ENCODE measurements around the gene SFTPA2.
A peak's percentile ranks its signal among the peaks of the same experiment; 100 is the strongest.
"Not testable (repeated sequence)": the region's sequence is repeated elsewhere in the genome, so short reads cannot be mapped to it uniquely, and the experiment has no call there.

The SFTPA2 gene

GRCh38 chr10:79560160-79560709 lies at the start of gene SFTPA2:
Gene SFTPA2 (minus strand): TSS chr10:79560407. CDS start chr10:79559483, 924 bp downstream.
- DNase-seq (ENCODE audit: low read depth): no peak

- no peak for DNase-seq (ENCODE audit: low read depth)
Measured at GRCh38 chr10:79608505-79609375, 48.5 kb upstream of the SFTPA2 start.

- no peak for DNase-seq (ENCODE audit: low read depth)
Measured at GRCh38 chr10:79605308-79605707, 45.1 kb upstream of the SFTPA2 start.

GRCh38 chr10:79604294-79604693 lies 44.1 kb upstream of the SFTPA2 start:
- no peak for DNase-seq (ENCODE audit: low read depth)

GRCh38 chr10:79602953-79603352 lies 42.7 kb upstream of the SFTPA2 start:
- no peak for DNase-seq (ENCODE audit: low read depth)

GRCh38 chr10:79601939-79602338 lies 41.7 kb upstream of the SFTPA2 start:
- no peak for DNase-seq (ENCODE audit: low read depth)

GRCh38 chr10:79599644-79600043 lies 39.4 kb upstream of the SFTPA2 start:
- DNase-seq (ENCODE audit: low read depth): not testable (repeated sequence)

GRCh38 chr10:79595510-79595909 lies 35.3 kb upstream of the SFTPA2 start:
- DNase-seq (ENCODE audit: low read depth): no peak

GRCh38 chr10:79594565-79594964 lies 34.4 kb upstream of the SFTPA2 start:
- not testable (repeated sequence) for DNase-seq (ENCODE audit: low read depth)

- DNase-seq (ENCODE audit: low read depth): no peak
Measured at GRCh38 chr10:79593377-79593776, 33.2 kb upstream of the SFTPA2 start.

GRCh38 chr10:79588800-79589199 lies 28.6 kb upstream of the SFTPA2 start:
- no peak for DNase-seq (ENCODE audit: low read depth)

GRCh38 chr10:79586933-79587332 lies 26.7 kb upstream of the SFTPA2 start:
- no peak for DNase-seq (ENCODE audit: low read depth)

GRCh38 chr10:79585870-79586527 lies 25.8 kb upstream of the SFTPA2 start:
- DNase-seq (ENCODE audit: low read depth): no peak

- no peak for DNase-seq (ENCODE audit: low read depth)
Measured at GRCh38 chr10:79583488-79584024, 23.3 kb upstream of the SFTPA2 start.

- not testable (repeated sequence) for DNase-seq (ENCODE audit: low read depth)
Measured at GRCh38 chr10:79582954-79583353, 22.7 kb upstream of the SFTPA2 start.

GRCh38 chr10:79582096-79582495 lies 21.9 kb upstream of the SFTPA2 start:
- DNase-seq (ENCODE audit: low read depth): no peak

- DNase-seq (ENCODE audit: low read depth): no peak
Measured at GRCh38 chr10:79581044-79581443, 20.8 kb upstream of the SFTPA2 start.

- no peak for DNase-seq (ENCODE audit: low read depth)
Measured at GRCh38 chr10:79579361-79579760, 19.2 kb upstream of the SFTPA2 start.

GRCh38 chr10:79570624-79571023 lies 10.4 kb upstream of the SFTPA2 start:
- not testable (repeated sequence) for DNase-seq (ENCODE audit: low read depth)

- DNase-seq (ENCODE audit: low read depth): no peak
Measured at GRCh38 chr10:79563426-79563825, 3.2 kb upstream of the SFTPA2 start.

- DNase-seq (ENCODE audit: low read depth): peak; percentile 11
Measured at GRCh38 chr10:79562135-79562756, 2.0 kb upstream of the SFTPA2 start.

- no peak for DNase-seq (ENCODE audit: low read depth)
Measured at GRCh38 chr10:79561257-79561656, 1.1 kb upstream of the SFTPA2 start.

All from activated T-helper 1 cell treated with Interleukin-2 at 50 U/mL for 16 hours (primary cell).